ENCODE results near the gene LYST.

DNA sequence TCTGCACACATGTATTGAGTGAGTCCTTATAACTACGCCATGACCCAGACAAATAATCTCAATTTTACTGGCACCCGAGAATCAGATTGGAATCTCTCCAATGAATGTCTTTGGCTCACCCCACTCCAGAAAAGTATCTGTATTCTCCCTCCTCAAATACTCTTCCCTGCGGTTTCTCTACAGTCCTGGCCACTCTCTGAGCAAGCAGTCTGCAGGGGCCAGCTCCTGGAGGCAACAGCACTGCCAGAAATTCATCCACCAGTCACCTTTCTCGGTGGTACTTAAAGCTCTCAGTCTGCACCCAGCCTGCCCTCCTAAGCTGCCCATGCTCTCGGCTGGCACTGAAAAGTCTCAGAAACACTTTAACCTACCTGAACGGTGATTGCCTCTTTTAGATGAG lies 16.1 kb upstream of the LYST start:
- TF ChIP-seq POLR2A (IDR thresholded peaks at IDR 0.05) (no peak), EP300 (IDR thresholded peaks at IDR 0.05) (no peak), CTCF (IDR thresholded peaks at IDR 0.05) (no peak), POLR2AphosphoS5 (IDR thresholded peaks at IDR 0.05) (no peak)

All from sigmoid colon (tissue), 4 donors.